ENCODE data around the gene FHAD1. TPM values are rescaled to one million over a fixed set of nuclear protein-coding genes. Genes with fewer than 3 reads are reported as not detected.

FHAD1 gene
- total and polyA plus RNA-seq, 9 of the 15 experiments (the other 6 are each of a cell fraction or from before 2014, with no cell fraction given) = 0.32 to 2.1 (median 1.5) TPM; not detected in 1

DNA sequence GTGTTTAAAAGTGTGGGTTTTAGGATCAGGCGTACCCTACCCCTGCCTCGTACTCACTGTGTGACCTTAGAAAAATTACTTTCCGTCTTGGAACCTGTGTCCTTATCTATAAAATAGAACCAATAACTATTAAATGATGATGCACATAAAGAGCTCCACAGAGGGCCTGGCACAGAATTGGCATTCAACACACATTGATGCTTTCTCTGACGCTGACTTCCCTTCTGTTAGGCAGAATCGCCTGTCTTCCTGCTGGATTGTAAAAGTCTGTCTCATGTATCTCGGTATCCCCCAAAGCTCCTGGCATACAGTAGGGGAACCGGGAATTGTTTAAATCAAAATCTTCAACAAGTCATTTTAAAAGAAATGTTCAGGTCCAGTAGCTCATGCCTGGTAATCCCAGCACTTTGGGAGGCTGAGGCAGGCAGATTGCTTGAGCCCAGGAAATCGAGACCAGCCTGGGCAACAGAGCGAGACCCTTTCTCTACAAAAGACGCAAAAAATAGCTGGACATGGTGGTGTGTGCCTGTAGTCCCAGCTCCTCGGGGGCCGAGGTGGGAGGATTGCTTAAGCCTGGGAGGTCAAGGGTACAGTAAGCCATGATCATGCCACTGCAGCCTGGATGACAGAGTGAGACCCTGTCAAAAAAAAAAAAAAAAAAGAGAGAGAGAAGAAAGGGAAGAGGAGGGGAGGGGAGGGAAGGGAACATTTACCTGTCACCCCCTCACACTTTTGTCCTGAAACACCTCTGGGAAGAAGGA is 41.3 kb upstream of the FHAD1 start:
- Histone ChIP-seq H3K4me1 (replicated peaks in 1 of 2; ENCODE audit: control insufficient read depth in 2 of 2, insufficient read depth in 2 of 2, low read length in 2 of 2) (no peaks in the 10 kb centered on the region; a peak in 1 of 5 replicates), H3K4me2 (ENCODE audit: insufficient read depth, low read length) (no peak overlapping the region), H4K20me1 (replicated peaks; ENCODE audit: control insufficient read depth, insufficient read depth, low read length) (peaks cover 3% of the 10 kb centered on the region; the same call in 1 of the 2 replicates), H3K9me3 (replicated peaks; ENCODE audit: control insufficient read depth, insufficient read depth, low read depth, low read length) (no peaks in the 10 kb centered on the region), H2AFZ (ENCODE audit: low read depth, low read length) (no peak overlapping the region), H3K27ac (ENCODE audit: extremely low read depth, low read depth, low read length) (no peak overlapping the region), H3K9me1 (ENCODE audit: control insufficient read depth, insufficient read depth, low read length) (no peaks in the 10 kb centered on the region), H3K4me3 (no peak overlapping the region), H3K36me3 (ENCODE audit: control insufficient read depth, insufficient read depth, low read length) (no peaks in the 10 kb centered on the region), H3K79me2 (ENCODE audit: control insufficient read depth, insufficient read depth, low read length) (no peaks in the 10 kb centered on the region), H3K9ac (ENCODE audit: insufficient read depth in 1 of 2, low read depth in 2 of 2, low read length in 2 of 2) (no peak overlapping the region), H3K27me3 (ENCODE audit: control insufficient read depth in 2 of 2, insufficient read depth in 2 of 2, low read length in 2 of 2) (peaks cover 41 to 74% of the 10 kb centered on the region in 2 experiments)
- FAIRE-seq (no peak), ATAC-seq (no peak), DNase-seq (ENCODE audit: extremely low read depth in 1 of 4, low spot score in 3 of 4) (no peak)
- CTCF ChIA-PET (ENCODE audit: low intra/inter-chr PET ratio) = no interaction called here
- BruUV-seq (replicated peaks) = no TSS peak
- TF ChIP-seq, protein P1, sequence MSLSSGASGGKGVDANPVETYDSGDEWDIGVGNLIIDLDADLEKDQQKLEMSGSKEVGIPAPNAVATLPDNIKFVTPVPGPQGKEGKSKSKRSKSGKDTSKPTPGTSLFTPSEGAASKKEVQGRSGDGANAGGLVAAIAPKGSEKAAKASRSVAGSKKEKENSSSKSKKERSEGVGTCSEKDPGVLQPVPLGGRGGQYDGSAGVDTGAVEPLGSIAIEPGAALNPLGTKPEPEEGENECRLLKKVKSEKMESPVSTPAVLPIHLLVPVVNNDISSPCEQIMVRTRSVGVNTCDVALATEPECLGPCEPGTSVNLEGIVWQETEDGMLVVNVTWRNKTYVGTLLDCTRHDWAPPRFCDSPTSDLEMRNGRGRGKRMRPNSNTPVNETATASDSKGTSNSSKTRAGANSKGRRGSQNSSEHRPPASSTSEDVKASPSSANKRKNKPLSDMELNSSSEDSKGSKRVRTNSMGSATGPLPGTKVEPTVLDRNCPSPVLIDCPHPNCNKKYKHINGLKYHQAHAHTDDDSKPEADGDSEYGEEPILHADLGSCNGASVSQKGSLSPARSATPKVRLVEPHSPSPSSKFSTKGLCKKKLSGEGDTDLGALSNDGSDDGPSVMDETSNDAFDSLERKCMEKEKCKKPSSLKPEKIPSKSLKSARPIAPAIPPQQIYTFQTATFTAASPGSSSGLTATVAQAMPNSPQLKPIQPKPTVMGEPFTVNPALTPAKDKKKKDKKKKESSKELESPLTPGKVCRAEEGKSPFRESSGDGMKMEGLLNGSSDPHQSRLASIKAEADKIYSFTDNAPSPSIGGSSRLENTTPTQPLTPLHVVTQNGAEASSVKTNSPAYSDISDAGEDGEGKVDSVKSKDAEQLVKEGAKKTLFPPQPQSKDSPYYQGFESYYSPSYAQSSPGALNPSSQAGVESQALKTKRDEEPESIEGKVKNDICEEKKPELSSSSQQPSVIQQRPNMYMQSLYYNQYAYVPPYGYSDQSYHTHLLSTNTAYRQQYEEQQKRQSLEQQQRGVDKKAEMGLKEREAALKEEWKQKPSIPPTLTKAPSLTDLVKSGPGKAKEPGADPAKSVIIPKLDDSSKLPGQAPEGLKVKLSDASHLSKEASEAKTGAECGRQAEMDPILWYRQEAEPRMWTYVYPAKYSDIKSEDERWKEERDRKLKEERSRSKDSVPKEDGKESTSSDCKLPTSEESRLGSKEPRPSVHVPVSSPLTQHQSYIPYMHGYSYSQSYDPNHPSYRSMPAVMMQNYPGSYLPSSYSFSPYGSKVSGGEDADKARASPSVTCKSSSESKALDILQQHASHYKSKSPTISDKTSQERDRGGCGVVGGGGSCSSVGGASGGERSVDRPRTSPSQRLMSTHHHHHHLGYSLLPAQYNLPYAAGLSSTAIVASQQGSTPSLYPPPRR (CRISPR knock-in tag; IDR thresholded peaks at IDR 0.05; ENCODE audit: borderline replicate concordance) = no peak
- TF ChIP-seq ZNF121 (CRISPR knock-in tag; conservative IDR thresholded peaks at IDR 0.05) (peak; percentile 29; the same call in 1 of the 2 replicates), KLF13 (tag; IDR thresholded peaks at IDR 0.05; ENCODE audit: borderline replicate concordance, low read depth) (no peak)
- intact Hi-C loops (cut with micrococcal nuclease) (no loop called here), in situ Hi-C loops (cut with MboI) (no loop called here)
- POLR2A ChIA-PET = interaction anchor here (0.6 to 1.3 kb wide), 6 partner anchors 12 to 554 kb away, joined by 3 read pairs; no protein-coding TSS in a partner anchor
- WGBS (ENCODE audit: insufficient coverage, low coverage, missing lambda C conversion rate) = under 1% methylated on average over 12 of the region's 12 CpGs

All from K562 (cell line).